ES-I3 (cell line): Measurements from ENCODE around the gene RAX2.

ENCODE experiments used
- H3K36me3 ChIP-seq: 2 replicates; pipeline ENCODE4 v1.6.1; 2013; ENCODE audit warnings: mild to moderate bottlenecking, low read length, control low read depth, moderate library complexity; ENCODE audit not compliant: insufficient read depth
- H3K4me1 ChIP-seq: 2 replicates; pipeline ENCODE4 v1.6.1; 2013; ENCODE audit warnings: mild to moderate bottlenecking, control low read depth, low read length; ENCODE audit not compliant: insufficient read depth
- H3K9ac ChIP-seq: 2 replicates; pipeline ENCODE4 v1.6.1; 2013; ENCODE audit warnings: low read depth, mild to moderate bottlenecking, low read length, moderate library complexity
- H3K9me3 ChIP-seq: 2 replicates; pipeline ENCODE4 v1.6.1; 2013; ENCODE audit warnings: mild to moderate bottlenecking, low read length, moderate library complexity; ENCODE audit not compliant: control insufficient read depth, insufficient read depth

Gene RAX2

GRCh38 chr19:3807574-3808354 lies 35.7 kb upstream of the RAX2 start:
- no peaks in the 10 kb centered on the region for H3K9me3 ChIP-seq

GRCh38 chr19:3807131-3807480 lies 35.1 kb upstream of the RAX2 start:
- H3K9ac ChIP-seq, result no peak overlapping the region
- H3K9me3 ChIP-seq, result no peaks in the 10 kb centered on the region
- no peaks in the 10 kb centered on the region for H3K4me1 ChIP-seq
- H3K36me3 ChIP-seq, result no peaks in the 10 kb centered on the region

More at GRCh38 chr19:3807574-3808354, 35.7 kb upstream of the RAX2 start:
- Histone ChIP-seq H3K36me3 (no peaks in the 10 kb centered on the region), H3K4me1 (no peaks in the 10 kb centered on the region), H3K9ac (no peak overlapping the region)

- no peaks in the 10 kb centered on the region for H3K36me3 ChIP-seq
- no peak overlapping the region for H3K9ac ChIP-seq
- H3K9me3 ChIP-seq, result no peaks in the 10 kb centered on the region
- no peaks in the 10 kb centered on the region for H3K4me1 ChIP-seq
These were observed 33.8 kb upstream of the RAX2 start for GRCh38 chr19:3805859-3806258.

- Histone ChIP-seq H3K4me1 (no peaks in the 10 kb centered on the region), H3K36me3 (no peaks in the 10 kb centered on the region), H3K9me3 (no peaks in the 10 kb centered on the region), H3K9ac (no peak overlapping the region)
These were observed 32.4 kb upstream of the RAX2 start for GRCh38 chr19:3804429-3804828.

GRCh38 chr19:3803986-3804385 lies 32.0 kb upstream of the RAX2 start:
- Histone ChIP-seq H3K9me3 (no peaks in the 10 kb centered on the region), H3K4me1 (no peaks in the 10 kb centered on the region), H3K9ac (no peak overlapping the region), H3K36me3 (no peaks in the 10 kb centered on the region; the same call in 1 of the 2 replicates)

- Histone ChIP-seq H3K4me1 (no peaks in the 10 kb centered on the region), H3K9ac (no peak overlapping the region), H3K9me3 (no peaks in the 10 kb centered on the region), H3K36me3 (no peaks in the 10 kb centered on the region; the same call in 1 of the 2 replicates)
These were observed 31.3 kb upstream of the RAX2 start for GRCh38 chr19:3803114-3803888.

GRCh38 chr19:3801412-3802096 lies 29.5 kb upstream of the RAX2 start:
- peaks cover 6% of the 10 kb centered on the region; the same call in 1 of the 2 replicates for H3K9me3 ChIP-seq
- H3K36me3 ChIP-seq, result no peaks in the 10 kb centered on the region; the same call in 1 of the 2 replicates
- H3K9ac ChIP-seq, result peak overlapping the region; percentile 24; the same call in 1 of the 2 replicates

GRCh38 chr19:3800996-3801395 lies 29.0 kb upstream of the RAX2 start:
- Histone ChIP-seq H3K9ac (peak overlapping the region; percentile 24; the same call in 1 of the 2 replicates), H3K4me1 (no peaks in the 10 kb centered on the region)

More at GRCh38 chr19:3801412-3802096, 29.5 kb upstream of the RAX2 start:
- H3K4me1 ChIP-seq, result no peaks in the 10 kb centered on the region

GRCh38 chr19:3798137-3798536 lies 26.1 kb upstream of the RAX2 start:
- H3K9me3 ChIP-seq, result peaks cover 7% of the 10 kb centered on the region; the same call in 1 of the 2 replicates

More at GRCh38 chr19:3800996-3801395, 29.0 kb upstream of the RAX2 start:
- H3K36me3 ChIP-seq, result no peaks in the 10 kb centered on the region; the same call in 1 of the 2 replicates
- H3K9me3 ChIP-seq, result peaks cover 7% of the 10 kb centered on the region; the same call in 1 of the 2 replicates

GRCh38 chr19:3796358-3796757 lies 24.3 kb upstream of the RAX2 start:
- Histone ChIP-seq H3K9me3 (peaks cover 7% of the 10 kb centered on the region; the same call in 1 of the 2 replicates), H3K9ac (no peak overlapping the region), H3K4me1 (no peaks in the 10 kb centered on the region), H3K36me3 (no peaks in the 10 kb centered on the region; the same call in 1 of the 2 replicates)

More at GRCh38 chr19:3798137-3798536, 26.1 kb upstream of the RAX2 start:
- no peaks in the 10 kb centered on the region for H3K4me1 ChIP-seq
- no peaks in the 10 kb centered on the region; the same call in 1 of the 2 replicates for H3K36me3 ChIP-seq
- no peak overlapping the region for H3K9ac ChIP-seq

GRCh38 chr19:3793799-3794198 lies 21.8 kb upstream of the RAX2 start:
- peaks cover 7% of the 10 kb centered on the region; the same call in 1 of the 2 replicates for H3K9me3 ChIP-seq
- H3K4me1 ChIP-seq, result no peaks in the 10 kb centered on the region
- no peak overlapping the region for H3K9ac ChIP-seq
- H3K36me3 ChIP-seq, result no peaks in the 10 kb centered on the region; the same call in 1 of the 2 replicates

GRCh38 chr19:3792114-3792513 lies 20.1 kb upstream of the RAX2 start:
- H3K9me3 ChIP-seq, result peaks cover 5% of the 10 kb centered on the region; the same call in 1 of the 2 replicates
- H3K36me3 ChIP-seq, result no peaks in the 10 kb centered on the region
- no peaks in the 10 kb centered on the region for H3K4me1 ChIP-seq
- H3K9ac ChIP-seq, result no peak overlapping the region

- Histone ChIP-seq H3K36me3 (no peaks in the 10 kb centered on the region), H3K9ac (no peak overlapping the region), H3K4me1 (no peaks in the 10 kb centered on the region), H3K9me3 (no peaks in the 10 kb centered on the region)
These were observed 18.9 kb upstream of the RAX2 start for GRCh38 chr19:3790941-3791340.

- Histone ChIP-seq H3K9me3 (no peaks in the 10 kb centered on the region), H3K4me1 (no peaks in the 10 kb centered on the region), H3K36me3 (no peaks in the 10 kb centered on the region), H3K9ac (no peak overlapping the region)
These were observed 18.2 kb upstream of the RAX2 start for GRCh38 chr19:3790209-3790734.
